ENCODE data around the gene CEBPE. TPM values are rescaled to one million over a fixed set of nuclear protein-coding genes. Genes with fewer than 3 reads are reported as not detected.

Gene CEBPE
- total RNA-seq = not detected in 3 replicates
- long read RNA-seq = 0 reads

- no peaks in the 10 kb centered on the region for H3K9me3 Mint-ChIP-seq (ENCODE audit: low read depth)
- no peak within 1 kb of the TSS for H3K4me3 Mint-ChIP-seq (ENCODE audit: unreplicated experiment)
- no peaks in the 10 kb centered on the region for H3K27me3 Mint-ChIP-seq (ENCODE audit: low read depth)
- H3K36me3 Mint-ChIP-seq (ENCODE audit: low read depth) = no peaks in the 10 kb centered on the region
- TF ChIP-seq CTCF (IDR thresholded peaks at IDR 0.05) = no peak
- peaks cover 17% of the 10 kb centered on the region for H3K4me1 Mint-ChIP-seq (ENCODE audit: low read depth)
- H3K27ac Mint-ChIP-seq (ENCODE audit: unreplicated experiment) = no peak within 1 kb of the TSS
- DNase-seq (ENCODE audit: low spot score) = no peak
Measured at GRCh38 chr14:23118506-23119362, at the start of gene CEBPE. Gene CEBPE (minus strand): TSS chr14:23119255. CDS start chr14:23119091, 164 bp downstream.

- Mint-ChIP-seq H3K27me3 (ENCODE audit: low read depth) (peaks cover 13% of the 10 kb centered on the region), H3K27ac (ENCODE audit: unreplicated experiment) (no peak overlapping the region), H3K4me1 (ENCODE audit: low read depth) (peaks cover 19% of the 10 kb centered on the region), H3K36me3 (ENCODE audit: low read depth) (no peaks in the 10 kb centered on the region), H3K9me3 (ENCODE audit: low read depth) (no peaks in the 10 kb centered on the region), H3K4me3 (ENCODE audit: unreplicated experiment) (no peak overlapping the region)
- DNase-seq (ENCODE audit: low spot score) = no peak
- no peak for TF ChIP-seq CTCF (IDR thresholded peaks at IDR 0.05)
Measured at GRCh38 chr14:23168246-23168645, 49.2 kb upstream of the CEBPE start.

- Mint-ChIP-seq H3K27ac (ENCODE audit: unreplicated experiment) (no peak overlapping the region), H3K4me3 (ENCODE audit: unreplicated experiment) (no peak overlapping the region), H3K27me3 (ENCODE audit: low read depth) (peaks cover 9% of the 10 kb centered on the region)
Measured at GRCh38 chr14:23167116-23167847, 48.2 kb upstream of the CEBPE start.

GRCh38 chr14:23164949-23165348, 45.9 kb upstream of the CEBPE start:
- peaks cover 7% of the 10 kb centered on the region for H3K27me3 Mint-ChIP-seq (ENCODE audit: low read depth)
- H3K9me3 Mint-ChIP-seq (ENCODE audit: low read depth) = no peaks in the 10 kb centered on the region
- H3K4me1 Mint-ChIP-seq (ENCODE audit: low read depth) = peaks cover 28% of the 10 kb centered on the region
- H3K27ac Mint-ChIP-seq (ENCODE audit: unreplicated experiment) = no peak overlapping the region
- TF ChIP-seq CTCF (IDR thresholded peaks at IDR 0.05) = no peak
- DNase-seq (ENCODE audit: low spot score) = no peak
- H3K4me3 Mint-ChIP-seq (ENCODE audit: unreplicated experiment) = no peak overlapping the region
- no peaks in the 10 kb centered on the region for H3K36me3 Mint-ChIP-seq (ENCODE audit: low read depth)

More at GRCh38 chr14:23167116-23167847, 48.2 kb upstream of the CEBPE start:
- Mint-ChIP-seq H3K4me1 (ENCODE audit: low read depth) (peaks cover 19% of the 10 kb centered on the region), H3K9me3 (ENCODE audit: low read depth) (no peaks in the 10 kb centered on the region), H3K36me3 (ENCODE audit: low read depth) (no peaks in the 10 kb centered on the region)
- no peak for TF ChIP-seq CTCF (IDR thresholded peaks at IDR 0.05)
- DNase-seq (ENCODE audit: low spot score) = no peak

- H3K36me3 Mint-ChIP-seq (ENCODE audit: low read depth) = no peaks in the 10 kb centered on the region
- TF ChIP-seq CTCF (IDR thresholded peaks at IDR 0.05) = no peak
- DNase-seq (ENCODE audit: low spot score) = no peak
- no peak overlapping the region for H3K4me3 Mint-ChIP-seq (ENCODE audit: unreplicated experiment)
- H3K9me3 Mint-ChIP-seq (ENCODE audit: low read depth) = no peaks in the 10 kb centered on the region
- H3K4me1 Mint-ChIP-seq (ENCODE audit: low read depth) = peaks cover 28% of the 10 kb centered on the region
- H3K27me3 Mint-ChIP-seq (ENCODE audit: low read depth) = peaks cover 9% of the 10 kb centered on the region
- H3K27ac Mint-ChIP-seq (ENCODE audit: unreplicated experiment) = no peak overlapping the region
Measured at GRCh38 chr14:23164250-23164649, 45.2 kb upstream of the CEBPE start.
